Endodermal cell (in vitro differentiated cells): Measurements from ENCODE around the gene TATDN2. TPM values are rescaled to one million over a fixed set of nuclear protein-coding genes. Genes with fewer than 3 reads are reported as not detected.

Experiments
- DNase-seq: peaks from one replicate; pipeline ENCODE4 v3.0.0-alpha.2; 2017
- H3K27ac ChIP-seq: 2 replicates; pipeline ENCODE4 v1.5.1; 2013; ENCODE audit warnings: mild to moderate bottlenecking, low read depth, low read length, moderate library complexity
- H3K27me3 ChIP-seq: 2 replicates; pipeline ENCODE4 v1.6.1; 2013; ENCODE audit warnings: mild to moderate bottlenecking, low read length, moderate library complexity; ENCODE audit not compliant: insufficient read depth, control insufficient read depth, poor library complexity, severe bottlenecking
- H3K36me3 ChIP-seq: 2 replicates; pipeline ENCODE4 v1.7.0; 2013; ENCODE audit warnings: mild to moderate bottlenecking, low read length, moderate library complexity; ENCODE audit not compliant: control insufficient read depth, insufficient read depth
- H3K4me1 ChIP-seq: one replicate; pipeline ENCODE4 v1.7.0; 2013; ENCODE audit warnings: low read length; ENCODE audit not compliant: control insufficient read depth, insufficient read depth
- H3K4me3 ChIP-seq: 2 replicates; pipeline ENCODE4 v1.5.1; 2013; ENCODE audit warnings: mild to moderate bottlenecking, low read length, moderate library complexity
- H3K9ac ChIP-seq: 2 replicates; pipeline ENCODE4 v1.6.1; 2013; ENCODE audit warnings: mild to moderate bottlenecking, low read length, moderate library complexity; ENCODE audit not compliant: poor library complexity, severe bottlenecking; ENCODE audit errors: extremely low read depth
- H3K9me3 ChIP-seq: 2 replicates; pipeline ENCODE4 v1.6.1; 2013; ENCODE audit warnings: mild to moderate bottlenecking, low read length, moderate library complexity; ENCODE audit not compliant: control insufficient read depth
- H3K27ac Mint-ChIP-seq: 2 replicates; pipeline ENCODE4 v1.8.0; 2020; ENCODE audit warnings: mixed read lengths
- H3K27me3 Mint-ChIP-seq: 2 replicates; pipeline ENCODE4 v1.8.0; 2021; ENCODE audit warnings: mild to moderate bottlenecking, mixed read lengths; ENCODE audit not compliant: insufficient read depth
- H3K36me3 Mint-ChIP-seq: 2 replicates; pipeline ENCODE4 v1.8.0; 2020; ENCODE audit warnings: low read depth, mixed read lengths
- H3K4me1 Mint-ChIP-seq: 2 replicates; pipeline ENCODE4 v1.8.0; 2020; ENCODE audit warnings: mixed read lengths
- H3K4me3 Mint-ChIP-seq: 2 replicates; pipeline ENCODE4 v1.8.0; 2020; ENCODE audit warnings: mild to moderate bottlenecking, moderate library complexity, mixed read lengths
- H3K9me3 Mint-ChIP-seq: 2 replicates; pipeline ENCODE4 v1.8.0; 2020; ENCODE audit warnings: mild to moderate bottlenecking, mixed read lengths
- WGBS, 2 experiments: methylation state at CpG; one replicate each; pipeline versions ENCODE4 v1.1.5 to v1.1.7; 2013; ENCODE audit warnings: missing lambda C conversion rate in 2 of 2, mixed read lengths in 1 of 2; ENCODE audit not compliant: insufficient coverage in 1 of 2, insufficient read length in 1 of 2; 5-methylcytosine and 5-hydroxymethylcytosine counted together
- total RNA-seq, 2 donors: library from RNA; stranded (reverse); fragmentation: NEBNext Ultra II Directional in 1 of 2; extraction: Animal tissue kit (Norgen Biotek cat#: 25700) in 1 of 2; gene quantifications; 2 replicates in 1 of 2; 3 replicates in 1 of 2; pipeline ENCODE4 v1.2.1, GENCODE V29; 2021
- TF ChIP-seq, protein P1 (sequence below): fragments of 200-600 bp; sonication (generic); conservative IDR thresholded peaks from 2 replicates; pipeline ENCODE4 v1.5.0; 2021; ENCODE audit warnings: antibody characterized with exemption, mild to moderate bottlenecking

Gene TATDN2
- total RNA-seq, 2 donors from 2014 or later, result 34.0 to 34.1 TPM

GRCh38 chr3:10286133-10286524 lies 37.9 kb downstream of the TATDN2 start:
- no peaks in the 10 kb centered on the region for H3K4me1 ChIP-seq
- no peak overlapping the region for H3K9ac ChIP-seq
- peaks cover 14% of the 10 kb centered on the region for H3K36me3 Mint-ChIP-seq
- DNase-seq, result no peak
- H3K4me1 Mint-ChIP-seq, result peaks cover 29% of the 10 kb centered on the region
- 91 to 100% methylated on average over 1 to 5 of the region's 5 CpGs for WGBS, 2 experiments
- peak overlapping the region; percentile 77 for H3K27ac Mint-ChIP-seq
- TF ChIP-seq, protein P1, sequence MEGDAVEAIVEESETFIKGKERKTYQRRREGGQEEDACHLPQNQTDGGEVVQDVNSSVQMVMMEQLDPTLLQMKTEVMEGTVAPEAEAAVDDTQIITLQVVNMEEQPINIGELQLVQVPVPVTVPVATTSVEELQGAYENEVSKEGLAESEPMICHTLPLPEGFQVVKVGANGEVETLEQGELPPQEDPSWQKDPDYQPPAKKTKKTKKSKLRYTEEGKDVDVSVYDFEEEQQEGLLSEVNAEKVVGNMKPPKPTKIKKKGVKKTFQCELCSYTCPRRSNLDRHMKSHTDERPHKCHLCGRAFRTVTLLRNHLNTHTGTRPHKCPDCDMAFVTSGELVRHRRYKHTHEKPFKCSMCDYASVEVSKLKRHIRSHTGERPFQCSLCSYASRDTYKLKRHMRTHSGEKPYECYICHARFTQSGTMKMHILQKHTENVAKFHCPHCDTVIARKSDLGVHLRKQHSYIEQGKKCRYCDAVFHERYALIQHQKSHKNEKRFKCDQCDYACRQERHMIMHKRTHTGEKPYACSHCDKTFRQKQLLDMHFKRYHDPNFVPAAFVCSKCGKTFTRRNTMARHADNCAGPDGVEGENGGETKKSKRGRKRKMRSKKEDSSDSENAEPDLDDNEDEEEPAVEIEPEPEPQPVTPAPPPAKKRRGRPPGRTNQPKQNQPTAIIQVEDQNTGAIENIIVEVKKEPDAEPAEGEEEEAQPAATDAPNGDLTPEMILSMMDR, result no peak
- H3K36me3 ChIP-seq, result peaks cover 32% of the 10 kb centered on the region
- no peaks in the 10 kb centered on the region for H3K27me3 Mint-ChIP-seq
- no peak overlapping the region for H3K27ac ChIP-seq
- no peak overlapping the region for H3K4me3 Mint-ChIP-seq
- no peaks in the 10 kb centered on the region for H3K9me3 Mint-ChIP-seq
- H3K4me3 ChIP-seq, result no peak overlapping the region
- H3K9me3 ChIP-seq, result no peaks in the 10 kb centered on the region
- no peaks in the 10 kb centered on the region for H3K27me3 ChIP-seq

GRCh38 chr3:10286596-10287295 lies 38.5 kb downstream of the TATDN2 start:
- Histone ChIP-seq H3K4me1 (no peaks in the 10 kb centered on the region), H3K36me3 (peaks cover 32% of the 10 kb centered on the region), H3K27me3 (no peaks in the 10 kb centered on the region), H3K4me3 (no peak overlapping the region), H3K9ac (no peak overlapping the region), H3K9me3 (no peaks in the 10 kb centered on the region), H3K27ac (peak overlapping the region; percentile 61)
- Mint-ChIP-seq H3K27me3 (no peaks in the 10 kb centered on the region), H3K4me1 (peaks cover 34% of the 10 kb centered on the region), H3K27ac (peak overlapping the region; percentile 67), H3K9me3 (no peaks in the 10 kb centered on the region), H3K36me3 (peaks cover 14% of the 10 kb centered on the region), H3K4me3 (no peak overlapping the region)
- TF ChIP-seq, protein P1, result no peak
- peak; percentile 90 for DNase-seq
- 56 to 81% methylated on average over 2 of the region's 2 CpGs for WGBS, 2 experiments

GRCh38 chr3:10287936-10288574 lies 39.8 kb downstream of the TATDN2 start:
- Histone ChIP-seq H3K9ac (no peak overlapping the region), H3K27me3 (no peaks in the 10 kb centered on the region), H3K36me3 (peaks cover 31% of the 10 kb centered on the region), H3K4me1 (peaks cover 3% of the 10 kb centered on the region), H3K27ac (no peak overlapping the region), H3K9me3 (no peaks in the 10 kb centered on the region), H3K4me3 (no peak overlapping the region)
- no peaks in the 10 kb centered on the region for H3K9me3 Mint-ChIP-seq
- H3K4me3 Mint-ChIP-seq, result no peak overlapping the region
- no peaks in the 10 kb centered on the region for H3K27me3 Mint-ChIP-seq
- H3K36me3 Mint-ChIP-seq, result peaks cover 6% of the 10 kb centered on the region
- peaks cover 47% of the 10 kb centered on the region for H3K4me1 Mint-ChIP-seq
- no peak overlapping the region for H3K27ac Mint-ChIP-seq
- TF ChIP-seq, protein P1, result no peak
- WGBS, 2 experiments, result 94 to 100% methylated on average over 7 to 12 of the region's 12 CpGs
- DNase-seq, result no peak
